Transverse colon (tissue), 4 donors: ENCODE results near the gene PPM1H. TPM values are rescaled to one million over a fixed set of nuclear protein-coding genes. Genes with fewer than 3 reads are reported as not detected.

Experiments
- DNase-seq: peaks from one replicate; pipeline ENCODE4 v3.0.0-alpha.2; 2019
- H3K27ac ChIP-seq, 4 donors: fragments of 200-600 bp; sonication (generic); 2 replicates each; pipeline ENCODE4 v1.5.1; 2016 to 2018; ENCODE audit warnings: inconsistent platforms in 4 of 4
- H3K27me3 ChIP-seq: fragments of 200-600 bp; sonication (generic); 2 replicates; pipeline ENCODE4 v1.5.1; 2017; ENCODE audit warnings: inconsistent platforms
- H3K36me3 ChIP-seq, 4 donors: fragments of 200-600 bp; sonication (generic); 2 replicates each; pipeline ENCODE4 v1.5.1; 2017 to 2019; ENCODE audit warnings: inconsistent platforms in 4 of 4
- H3K4me1 ChIP-seq, 4 donors: fragments of 200-600 bp; sonication (generic); 2 replicates each; pipeline ENCODE4 v1.5.1; 2017 to 2020; ENCODE audit warnings: inconsistent platforms in 4 of 4
- H3K4me3 ChIP-seq, 4 donors: fragments of 200-600 bp; sonication (generic); 1 replicate in 1 of 4; 2 replicates in 3 of 4; pipeline versions ENCODE4 v1.5.1 to v1.6.1; 2017 to 2019; ENCODE audit warnings: inconsistent platforms in 4 of 4
- H3K9me3 ChIP-seq, 2 donors: fragments of 200-600 bp; sonication (generic); 2 replicates each; pipeline ENCODE4 v1.5.1; 2017 to 2019; ENCODE audit warnings: inconsistent platforms in 2 of 2
- CTCF ChIP-seq, 5 experiments: fragments of 200-600 bp in 3 of 5; fragments of 450-650 bp in 2 of 5; sonication (generic) in 3 of 5; IDR thresholded peaks; 1 replicate in 2 of 5; 2 replicates in 3 of 5; pipeline ENCODE4 v1.5.1; 2016 to 2017; ENCODE audit warnings: antibody characterized with exemption in 5 of 5, inconsistent platforms in 3 of 5, mild to moderate bottlenecking in 2 of 5, moderate library complexity in 1 of 5
- EP300 ChIP-seq: sonication (generic); formaldehyde crosslinking; IDR thresholded peaks from one replicate; pipeline ENCODE4 v1.6.1; 2017; ENCODE audit warnings: antibody characterized with exemption, low read depth
- POLR2A ChIP-seq: fragments of 450-650 bp; IDR thresholded peaks from one replicate; pipeline ENCODE4 v1.6.1; 2016; ENCODE audit warnings: antibody characterized with exemption, mild to moderate bottlenecking, moderate library complexity
- POLR2AphosphoS5 ChIP-seq, 3 donors: sonication (generic); formaldehyde crosslinking; IDR thresholded peaks; one replicate each; pipeline ENCODE4 v1.6.1; 2016; ENCODE audit warnings: antibody characterized with exemption in 3 of 3
- WGBS, 2 donors: methylation state at CpG; one replicate each; pipeline ENCODE4 v1.1.5; 2018; ENCODE audit warnings: low coverage in 1 of 2; 5-methylcytosine and 5-hydroxymethylcytosine counted together
- in situ Hi-C, 4 donors: fragments of 200-750 bp; cut with MboI; loops; one replicate each; pipeline versions ENCODE4 v1.15.0 to v1.15.1; 2017; ENCODE audit warnings: low sequenced_read_pairs in 3 of 4, low pct_ligation_motif_present in 1 of 4, low pct_unique_long_range_greater_than_20kb in 1 of 4
- intact Hi-C: fragments of 100-400 bp; cut with DNase I; formaldehyde crosslinking; loops from one replicate; pipeline ENCODE4 v1.15.1; 2023; ENCODE audit warnings: low total_unique reads
- total RNA-seq, 4 donors: library from RNA; depleted of rRNA; stranded (reverse); fragments of >200 nt; gene quantifications; one replicate each; pipeline ENCODE4 v1.1.0, GENCODE V29; 2016

Gene PPM1H
- total RNA-seq, 4 donors from 2014 or later, result 0.37 to 3.2 (median 2.8) TPM

GRCh38 chr12:62605981-62606380, 329.0 kb downstream of the PPM1H start:
- Histone ChIP-seq H3K36me3 (no peaks in the 10 kb centered on the region), H3K27me3 (no peaks in the 10 kb centered on the region), H3K9me3 (no peaks in the 10 kb centered on the region), H3K4me1 (peaks cover 5 to 22% (median 10%) of the 10 kb centered on the region in 4 donors), H3K4me3 (no peak overlapping the region), H3K27ac (no peak overlapping the region)
- TF ChIP-seq CTCF (IDR thresholded peaks at IDR 0.05), result no peak
- TF ChIP-seq POLR2AphosphoS5 (IDR thresholded peaks at IDR 0.05), result no peak
- TF ChIP-seq POLR2A, result no peak
- TF ChIP-seq EP300, result no peak
- in situ Hi-C loops, result no loop called here
- WGBS, 2 donors, result 80 to 90% methylated on average over 1 to 2 of the region's 2 CpGs
- intact Hi-C loops, result no loop called here
- DNase-seq, result no peak

DNA sequence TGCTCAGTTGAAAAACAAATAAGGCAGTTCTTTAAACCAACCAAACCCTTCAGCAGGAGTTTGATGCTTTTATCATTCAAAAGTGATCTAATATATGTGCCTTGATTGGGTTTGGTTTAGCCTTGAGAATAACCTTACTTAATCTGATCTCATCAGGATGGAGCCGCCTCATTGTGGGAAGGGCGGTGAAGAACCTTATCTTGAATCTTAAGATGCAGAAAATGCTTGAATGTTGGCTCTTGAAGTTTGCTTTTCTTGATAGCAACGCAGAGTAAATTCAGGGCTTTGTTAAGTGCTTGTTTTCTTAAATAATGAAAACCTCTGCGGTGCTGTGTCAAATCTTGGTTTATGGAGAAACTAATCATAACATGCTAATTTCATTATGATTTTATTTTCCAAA, 330.1 kb downstream of the PPM1H start:
- DNase-seq, result no peak
- H3K27ac ChIP-seq, result peak overlapping the region in 2 of 4 donors; percentile 8 to 99
- intact Hi-C loops, result no loop called here
- H3K9me3 ChIP-seq, result no peaks in the 10 kb centered on the region
- no peaks in the 10 kb centered on the region for H3K27me3 ChIP-seq
- H3K4me1 ChIP-seq, result peaks cover 5 to 22% (median 10%) of the 10 kb centered on the region in 4 donors
- in situ Hi-C loops, result no loop called here
- no peaks in the 10 kb centered on the region for H3K36me3 ChIP-seq
- peak overlapping the region in 3 of 4 donors; percentile 62 to 88 (median 74) for H3K4me3 ChIP-seq
- 65 to 68% methylated on average over 4 of the region's 4 CpGs for WGBS, 2 donors
- TF ChIP-seq EP300 (no peak), POLR2AphosphoS5 (IDR thresholded peaks at IDR 0.05) (no peak), CTCF (IDR thresholded peaks at IDR 0.05) (no peak), POLR2A (no peak)

GRCh38 chr12:62604373-62604772, 330.6 kb downstream of the PPM1H start:
- Histone ChIP-seq H3K9me3 (no peaks in the 10 kb centered on the region), H3K36me3 (no peaks in the 10 kb centered on the region), H3K27me3 (no peaks in the 10 kb centered on the region), H3K4me3 (peak overlapping the region in 3 of 4 donors; percentile 62 to 88 (median 74)), H3K27ac (peak overlapping the region; percentile 94 to 100 (median 99)), H3K4me1 (peaks cover 5 to 22% (median 10%) of the 10 kb centered on the region in 4 donors)
- intact Hi-C loops, result no loop called here
- 46 to 58% methylated on average over 1 of the region's 1 CpG for WGBS, 2 donors
- TF ChIP-seq EP300 (no peak), POLR2A (no peak), CTCF (IDR thresholded peaks at IDR 0.05) (no peak), POLR2AphosphoS5 (IDR thresholded peaks at IDR 0.05) (no peak)
- DNase-seq, result no peak
- in situ Hi-C loops, result no loop called here

DNA sequence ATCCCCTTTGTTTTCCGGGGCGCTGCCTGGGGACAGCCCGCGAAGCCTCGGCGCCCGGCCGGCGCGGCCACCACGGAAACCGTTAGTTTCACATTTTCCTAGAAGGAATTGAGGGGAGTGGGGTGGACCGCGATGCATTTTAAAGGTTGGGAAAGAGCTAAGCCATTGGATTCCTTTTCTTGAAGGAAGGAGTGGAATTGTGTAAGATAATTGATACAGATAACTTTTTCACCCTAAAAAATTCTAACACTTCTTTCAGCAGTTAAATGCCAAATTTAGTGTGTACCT, 331.2 kb downstream of the PPM1H start:
- Histone ChIP-seq H3K27ac (peak overlapping the region; percentile 94 to 100 (median 99)), H3K9me3 (no peaks in the 10 kb centered on the region), H3K4me3 (peak overlapping the region; percentile 62 to 88 (median 68)), H3K36me3 (no peaks in the 10 kb centered on the region), H3K27me3 (no peaks in the 10 kb centered on the region), H3K4me1 (peaks cover 5 to 22% (median 10%) of the 10 kb centered on the region in 4 donors)
- WGBS, 2 donors, result 0 to 1% methylated on average over 6 to 14 of the region's 14 CpGs
- in situ Hi-C loops, result no loop called here
- DNase-seq, result no peak
- intact Hi-C loops, result no loop called here
- no peak for TF ChIP-seq POLR2A
